Measurements from ENCODE around the gene FBXO41.
"Not testable (repeated sequence)": the region's sequence is repeated elsewhere in the genome, so short reads cannot be mapped to it uniquely, and the experiment has no call there.

FBXO41 gene

DNA sequence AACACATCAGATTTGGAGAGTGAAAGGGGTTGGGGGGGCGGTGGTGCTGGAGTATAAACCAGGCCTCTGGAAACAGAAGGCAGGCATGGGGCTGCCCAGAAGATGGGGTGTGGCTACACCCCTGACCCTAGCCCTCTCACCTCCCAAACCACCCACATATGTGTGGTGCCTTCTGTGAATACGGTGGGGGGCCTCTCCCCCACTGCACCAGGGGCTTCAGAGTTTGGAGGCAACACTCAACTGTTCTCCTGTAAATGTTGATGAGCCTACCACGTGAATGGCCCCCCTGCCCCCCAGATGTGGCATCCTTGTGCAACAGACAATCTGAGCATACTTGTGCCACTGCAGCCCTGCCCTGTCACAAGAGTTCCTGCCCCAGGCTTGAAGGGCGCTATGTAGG, 19.5 kb downstream of the FBXO41 start:
- no peak for DNase-seq
- no peaks in the 10 kb centered on the region for H4K20me1 ChIP-seq (ENCODE audit: insufficient read depth, low read length)
- no peak overlapping the region for H3K9ac ChIP-seq (ENCODE audit: low read length)
- no peaks in the 10 kb centered on the region for H3K79me2 ChIP-seq (ENCODE audit: low read length)
- no peak overlapping the region for H3K4me2 ChIP-seq (ENCODE audit: low read depth, low read length)
- H3K36me3 ChIP-seq (replicated peaks; ENCODE audit: insufficient read depth, low read length) = no peaks in the 10 kb centered on the region
- H3K9me2 ChIP-seq (replicated peaks; ENCODE audit: insufficient read depth, low read length) = no peaks in the 10 kb centered on the region
- H3K4me3 ChIP-seq (ENCODE audit: low read length) = no peak overlapping the region
- no peaks in the 10 kb centered on the region for H3K4me1 ChIP-seq (ENCODE audit: low read length)
- H2AFZ ChIP-seq (ENCODE audit: low read length) = no peak overlapping the region
- H3K9me3 ChIP-seq (replicated peaks; ENCODE audit: insufficient read depth, low read length) = no peaks in the 10 kb centered on the region
- no peaks in the 10 kb centered on the region for H3K27me3 ChIP-seq (replicated peaks; ENCODE audit: insufficient read depth, low read length)
- no peaks in the 10 kb centered on the region for H3F3A ChIP-seq (ENCODE audit: insufficient read depth, low read length)
- no peak overlapping the region for H3K27ac ChIP-seq (ENCODE audit: low read length)
- TF ChIP-seq, protein P1, sequence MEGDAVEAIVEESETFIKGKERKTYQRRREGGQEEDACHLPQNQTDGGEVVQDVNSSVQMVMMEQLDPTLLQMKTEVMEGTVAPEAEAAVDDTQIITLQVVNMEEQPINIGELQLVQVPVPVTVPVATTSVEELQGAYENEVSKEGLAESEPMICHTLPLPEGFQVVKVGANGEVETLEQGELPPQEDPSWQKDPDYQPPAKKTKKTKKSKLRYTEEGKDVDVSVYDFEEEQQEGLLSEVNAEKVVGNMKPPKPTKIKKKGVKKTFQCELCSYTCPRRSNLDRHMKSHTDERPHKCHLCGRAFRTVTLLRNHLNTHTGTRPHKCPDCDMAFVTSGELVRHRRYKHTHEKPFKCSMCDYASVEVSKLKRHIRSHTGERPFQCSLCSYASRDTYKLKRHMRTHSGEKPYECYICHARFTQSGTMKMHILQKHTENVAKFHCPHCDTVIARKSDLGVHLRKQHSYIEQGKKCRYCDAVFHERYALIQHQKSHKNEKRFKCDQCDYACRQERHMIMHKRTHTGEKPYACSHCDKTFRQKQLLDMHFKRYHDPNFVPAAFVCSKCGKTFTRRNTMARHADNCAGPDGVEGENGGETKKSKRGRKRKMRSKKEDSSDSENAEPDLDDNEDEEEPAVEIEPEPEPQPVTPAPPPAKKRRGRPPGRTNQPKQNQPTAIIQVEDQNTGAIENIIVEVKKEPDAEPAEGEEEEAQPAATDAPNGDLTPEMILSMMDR (IDR thresholded peaks at IDR 0.05; ENCODE audit: low read length) = no peak
- TF ChIP-seq EZH2phosphoT487 (IDR thresholded peaks at IDR 0.05; ENCODE audit: low read length) (no peak), EZH2 (optimal IDR thresholded peaks at IDR 0.05; ENCODE audit: low read depth, low read length) (no peak)

DNA sequence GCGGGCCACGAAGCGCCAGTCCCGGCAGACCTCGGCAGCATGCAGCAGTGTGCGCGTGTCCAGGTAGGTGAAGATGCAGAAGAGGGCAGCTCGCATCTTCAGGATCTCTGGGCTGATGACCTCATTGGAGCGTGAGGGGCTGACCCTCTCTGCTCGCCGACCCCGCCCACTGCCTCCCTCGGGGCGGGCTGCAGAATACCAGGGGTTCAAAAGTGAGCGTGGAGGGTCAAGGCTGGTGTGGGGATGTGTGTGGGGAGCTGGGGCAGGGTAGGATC, 20.0 kb downstream of the FBXO41 start:
- Histone ChIP-seq H3K4me1 (ENCODE audit: low read length) (no peaks in the 10 kb centered on the region), H3K9me3 (replicated peaks; ENCODE audit: insufficient read depth, low read length) (no peaks in the 10 kb centered on the region), H3K4me3 (ENCODE audit: low read length) (no peak overlapping the region), H3K9ac (ENCODE audit: low read length) (no peak overlapping the region), H3K27ac (ENCODE audit: low read length) (no peak overlapping the region), H3K79me2 (ENCODE audit: low read length) (no peaks in the 10 kb centered on the region), H4K20me1 (ENCODE audit: insufficient read depth, low read length) (no peaks in the 10 kb centered on the region), H2AFZ (ENCODE audit: low read length) (no peak overlapping the region), H3K27me3 (replicated peaks; ENCODE audit: insufficient read depth, low read length) (no peaks in the 10 kb centered on the region), H3K4me2 (ENCODE audit: low read depth, low read length) (no peak overlapping the region), H3K9me2 (replicated peaks; ENCODE audit: insufficient read depth, low read length) (no peaks in the 10 kb centered on the region), H3F3A (ENCODE audit: insufficient read depth, low read length) (no peaks in the 10 kb centered on the region), H3K36me3 (replicated peaks; ENCODE audit: insufficient read depth, low read length) (no peaks in the 10 kb centered on the region)
- no peak for TF ChIP-seq EZH2phosphoT487 (IDR thresholded peaks at IDR 0.05; ENCODE audit: low read length)
- TF ChIP-seq EZH2 (optimal IDR thresholded peaks at IDR 0.05; ENCODE audit: low read depth, low read length) = no peak
- TF ChIP-seq, protein P1 (IDR thresholded peaks at IDR 0.05; ENCODE audit: low read length) = no peak
- DNase-seq = no peak

DNA sequence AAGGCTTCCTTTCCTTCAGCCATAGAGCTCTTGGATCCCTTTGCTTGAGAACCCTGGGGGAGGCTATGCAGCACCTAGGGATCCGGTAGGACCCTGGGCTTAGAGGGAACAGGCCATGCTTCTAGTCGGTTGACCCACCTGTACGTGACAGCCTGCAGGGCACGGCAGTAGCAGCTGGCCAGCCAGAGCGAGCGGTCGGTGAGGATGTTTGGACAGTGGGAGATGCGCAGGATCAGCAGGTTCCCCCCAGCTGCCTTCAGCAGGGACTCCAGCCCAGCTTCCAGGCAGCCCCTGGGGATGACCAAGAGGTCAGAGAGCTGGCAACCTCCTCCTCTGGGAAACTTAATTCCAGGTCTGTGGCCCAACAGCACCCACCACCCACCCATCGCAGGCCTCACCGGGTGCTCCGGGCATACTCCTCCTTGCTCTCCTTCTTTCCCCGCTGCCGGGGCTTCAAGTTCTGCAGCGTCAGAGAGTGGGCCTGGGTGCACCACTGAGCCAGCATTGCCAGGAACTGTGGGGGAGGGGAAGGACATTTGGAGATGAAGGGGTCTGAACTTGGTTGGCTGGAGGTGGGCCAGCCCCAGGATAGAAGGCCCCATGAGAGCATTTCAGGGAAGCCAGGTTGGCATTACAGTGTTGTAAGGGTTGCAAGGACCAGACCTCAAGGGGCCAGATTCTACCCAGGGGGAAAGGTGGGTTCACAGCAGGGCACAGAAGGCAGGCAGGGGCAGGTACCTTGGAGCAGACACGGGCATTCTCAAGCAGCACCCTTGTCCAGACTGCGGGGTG, 20.5 kb downstream of the FBXO41 start:
- Histone ChIP-seq H3K36me3 (replicated peaks; ENCODE audit: insufficient read depth, low read length) (no peaks in the 10 kb centered on the region), H2AFZ (ENCODE audit: low read length) (no peak overlapping the region), H3F3A (ENCODE audit: insufficient read depth, low read length) (no peaks in the 10 kb centered on the region), H3K4me1 (ENCODE audit: low read length) (no peaks in the 10 kb centered on the region), H3K27ac (ENCODE audit: low read length) (no peak overlapping the region), H3K9me3 (replicated peaks; ENCODE audit: insufficient read depth, low read length) (no peaks in the 10 kb centered on the region), H3K9me2 (replicated peaks; ENCODE audit: insufficient read depth, low read length) (no peaks in the 10 kb centered on the region), H4K20me1 (ENCODE audit: insufficient read depth, low read length) (no peaks in the 10 kb centered on the region), H3K9ac (ENCODE audit: low read length) (no peak overlapping the region), H3K27me3 (replicated peaks; ENCODE audit: insufficient read depth, low read length) (no peaks in the 10 kb centered on the region), H3K79me2 (ENCODE audit: low read length) (no peaks in the 10 kb centered on the region), H3K4me2 (ENCODE audit: low read depth, low read length) (no peak overlapping the region), H3K4me3 (ENCODE audit: low read length) (no peak overlapping the region)
- TF ChIP-seq EZH2phosphoT487 (IDR thresholded peaks at IDR 0.05; ENCODE audit: low read length) (no peak), EZH2 (optimal IDR thresholded peaks at IDR 0.05; ENCODE audit: low read depth, low read length) (no peak)
- TF ChIP-seq, protein P1 (IDR thresholded peaks at IDR 0.05; ENCODE audit: low read length) = no peak
- no peak for DNase-seq

DNA sequence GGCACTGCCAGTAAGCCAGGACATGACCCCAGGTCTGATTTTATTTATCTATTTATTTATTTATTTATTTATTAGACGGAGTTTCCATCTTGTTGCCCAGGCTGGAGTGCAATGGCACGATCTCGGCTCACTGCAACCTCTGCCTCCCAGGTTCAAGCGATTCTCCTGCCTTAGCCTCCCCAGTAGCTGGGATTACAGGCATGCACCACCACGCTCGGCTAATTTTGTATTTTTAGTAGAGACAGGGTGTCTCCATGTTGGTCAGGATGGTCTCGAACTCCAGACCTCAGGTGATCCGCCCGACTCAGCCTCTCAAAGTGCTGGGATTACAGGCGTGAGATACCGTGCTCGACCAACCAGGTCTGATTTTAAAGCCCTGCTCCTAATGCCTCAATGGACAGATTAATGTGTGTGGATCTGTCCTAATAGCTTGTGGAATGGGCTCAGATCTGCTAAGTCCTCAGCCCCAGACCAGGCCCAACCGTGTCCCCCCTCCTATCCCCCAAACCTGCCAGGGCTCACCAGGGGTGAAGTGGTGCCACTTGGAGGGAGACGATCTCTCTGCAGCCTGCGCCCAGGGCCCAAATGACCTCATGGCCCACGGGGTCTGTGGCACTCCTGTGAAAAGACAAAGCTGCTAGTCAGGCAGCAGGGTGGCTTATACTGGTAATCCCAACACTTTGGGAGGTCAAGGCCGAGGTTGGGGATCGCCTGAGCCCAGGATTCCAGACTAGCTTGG, 21.4 kb downstream of the FBXO41 start:
- H3K4me1 ChIP-seq (ENCODE audit: low read length); H3K9ac ChIP-seq (ENCODE audit: low read length); H3F3A ChIP-seq (ENCODE audit: insufficient read depth, low read length); H3K9me3 ChIP-seq (replicated peaks; ENCODE audit: insufficient read depth, low read length); H3K27ac ChIP-seq (ENCODE audit: low read length); H3K79me2 ChIP-seq (ENCODE audit: low read length); H2AFZ ChIP-seq (ENCODE audit: low read length); H3K27me3 ChIP-seq (replicated peaks; ENCODE audit: insufficient read depth, low read length); H3K4me3 ChIP-seq (ENCODE audit: low read length); H3K4me2 ChIP-seq (ENCODE audit: low read depth, low read length); H3K9me2 ChIP-seq (replicated peaks; ENCODE audit: insufficient read depth, low read length); DNase-seq; H4K20me1 ChIP-seq (ENCODE audit: insufficient read depth, low read length); H3K36me3 ChIP-seq (replicated peaks; ENCODE audit: insufficient read depth, low read length): not testable (repeated sequence)

Measured in MM.1S (cell line).